Sigmoid colon (tissue), 4 donors: ENCODE data around the gene AUTS2.

ENCODE experiments used
- EP300 ChIP-seq, 4 donors: sonication (generic); formaldehyde crosslinking; IDR thresholded peaks; one replicate each; pipeline ENCODE4 v1.6.1; 2017; ENCODE audit warnings: antibody characterized with exemption in 4 of 4
- POLR2A ChIP-seq, 2 donors: fragments of 450-650 bp; IDR thresholded peaks; one replicate each; pipeline ENCODE4 v1.6.1; 2016; ENCODE audit warnings: antibody characterized with exemption in 2 of 2, mild to moderate bottlenecking in 2 of 2, moderate library complexity in 2 of 2
- POLR2AphosphoS5 ChIP-seq, 4 donors: sonication (generic); formaldehyde crosslinking; IDR thresholded peaks; one replicate each; pipeline ENCODE4 v1.6.1; 2017; ENCODE audit warnings: antibody characterized with exemption in 4 of 4
- TF ChIP-seq, protein P1 (sequence below), 4 experiments: fragments of 450-650 bp in 3 of 4; fragments of 200-600 bp in 1 of 4; IDR thresholded peaks; one replicate each; pipeline ENCODE4 v1.5.1; 2016 to 2019; ENCODE audit warnings: antibody characterized with exemption in 4 of 4, mild to moderate bottlenecking in 3 of 4, moderate library complexity in 2 of 4

DNA sequence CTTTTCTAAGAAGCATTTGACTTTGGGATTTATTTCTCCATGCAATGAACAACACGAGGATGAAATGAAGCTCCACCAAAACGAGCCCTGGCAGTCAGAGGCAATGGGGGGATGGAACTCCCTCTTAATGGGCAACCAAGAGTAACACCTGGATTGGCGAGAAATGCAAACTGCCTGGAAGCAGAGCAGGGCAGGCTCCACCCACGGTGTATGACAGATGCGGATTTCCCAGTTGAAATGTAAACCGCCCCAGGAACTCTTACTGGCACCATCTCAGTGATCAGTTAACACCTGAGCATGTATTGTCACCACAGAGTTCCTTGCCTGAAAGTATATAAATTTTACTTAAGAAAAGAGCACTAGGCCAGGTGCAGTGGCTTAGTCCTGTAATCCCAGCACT is 47.3 kb upstream of the AUTS2 start:
- TF ChIP-seq POLR2A (IDR thresholded peaks at IDR 0.05) (no peak), EP300 (IDR thresholded peaks at IDR 0.05) (no peak), POLR2AphosphoS5 (IDR thresholded peaks at IDR 0.05) (no peak)
- TF ChIP-seq, protein P1, sequence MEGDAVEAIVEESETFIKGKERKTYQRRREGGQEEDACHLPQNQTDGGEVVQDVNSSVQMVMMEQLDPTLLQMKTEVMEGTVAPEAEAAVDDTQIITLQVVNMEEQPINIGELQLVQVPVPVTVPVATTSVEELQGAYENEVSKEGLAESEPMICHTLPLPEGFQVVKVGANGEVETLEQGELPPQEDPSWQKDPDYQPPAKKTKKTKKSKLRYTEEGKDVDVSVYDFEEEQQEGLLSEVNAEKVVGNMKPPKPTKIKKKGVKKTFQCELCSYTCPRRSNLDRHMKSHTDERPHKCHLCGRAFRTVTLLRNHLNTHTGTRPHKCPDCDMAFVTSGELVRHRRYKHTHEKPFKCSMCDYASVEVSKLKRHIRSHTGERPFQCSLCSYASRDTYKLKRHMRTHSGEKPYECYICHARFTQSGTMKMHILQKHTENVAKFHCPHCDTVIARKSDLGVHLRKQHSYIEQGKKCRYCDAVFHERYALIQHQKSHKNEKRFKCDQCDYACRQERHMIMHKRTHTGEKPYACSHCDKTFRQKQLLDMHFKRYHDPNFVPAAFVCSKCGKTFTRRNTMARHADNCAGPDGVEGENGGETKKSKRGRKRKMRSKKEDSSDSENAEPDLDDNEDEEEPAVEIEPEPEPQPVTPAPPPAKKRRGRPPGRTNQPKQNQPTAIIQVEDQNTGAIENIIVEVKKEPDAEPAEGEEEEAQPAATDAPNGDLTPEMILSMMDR (IDR thresholded peaks at IDR 0.05) = no peak
